A549 (cell line): ENCODE measurements around the gene HS6ST1. TPM values are rescaled to one million over a fixed set of nuclear protein-coding genes. Genes with fewer than 3 reads are reported as not detected.

Experiments used
- ATAC-seq, 2 experiments: fragments of 200-7000 bp in 1 of 2; fragments of >200 bp in 1 of 2; cut with Nextera tagmentation in 1 of 2; cut with Tn5 transposase in 1 of 2; 3 replicates each; pipeline versions ENCODE4 v1.8.0 to v1.9.1; 2018 to 2020; ENCODE audit warnings: mild to moderate bottlenecking in 1 of 2, moderate library complexity in 1 of 2
- CTCF ChIA-PET: fragments of 300-600 bp; sonication (Branson Sonifier 250); formaldehyde crosslinking; extraction: SDS; loops from one replicate; lab custom pipeline; 2021; ENCODE audit warnings: antibody characterized with exemption, inconsistent platforms; lab: Yijun Ruan, JAX
- POLR2A ChIA-PET: fragments of 350-600 bp; formaldehyde crosslinking; extraction: SDS; loops from one replicate; lab custom pipeline; 2021; ENCODE audit warnings: antibody characterized with exemption, inconsistent platforms; lab: Yijun Ruan, JAX
- DNase-seq, 2 experiments: peaks; one replicate each; pipeline versions ENCODE4 v3.0.0 to v3.0.0-alpha.2; 2011 to 2016; ENCODE audit warnings: low read depth in 1 of 2, low spot score in 1 of 2
- FAIRE-seq: peaks from 2 replicates; lab custom pipeline; 2011; peaks lifted over from hg19 to GRCh38; lab: Jason Lieb, UNC
- H3K27ac ChIP-seq, 2 experiments: fragments of >200 bp; sonication (Bioruptor Twin); formaldehyde crosslinking; 3 replicates each; pipeline ENCODE4 v1.5.1; 2016 to 2017
- H3K4me1 ChIP-seq: fragments of >200 bp; sonication (Bioruptor Twin); formaldehyde crosslinking; 3 replicates; pipeline ENCODE4 v1.6.1; 2016
- H3K4me2 ChIP-seq: fragments of >200 bp; sonication (Bioruptor Twin); formaldehyde crosslinking; 3 replicates; pipeline ENCODE4 v1.6.1; 2016
- H3K4me3 ChIP-seq: fragments of >200 bp; sonication (Bioruptor Twin); formaldehyde crosslinking; 3 replicates; pipeline ENCODE4 v1.5.1; 2016
- H3K9me3 ChIP-seq: fragments of >200 bp; sonication (Bioruptor Twin); formaldehyde crosslinking; 3 replicates; pipeline ENCODE4 v1.6.1; 2016
- BCL3 ChIP-seq: fragments of >200 bp; sonication (Bioruptor Twin); formaldehyde crosslinking; IDR thresholded peaks from 3 replicates; pipeline ENCODE4 v1.6.1; 2016
- BHLHE40 ChIP-seq: IDR thresholded peaks from 2 replicates; pipeline ENCODE4 v1.6.1; 2012; ENCODE audit warnings: low read depth, low read length, inconsistent platforms
- CBX2 ChIP-seq: fragments of 200-600 bp; sonication (generic); IDR thresholded peaks from 2 replicates; pipeline ENCODE4 v1.6.1; 2016; ENCODE audit warnings: low read depth, mild to moderate bottlenecking, borderline replicate concordance
- CEBPB ChIP-seq, 2 experiments: fragments of >200 bp in 1 of 2; sonication (Bioruptor Twin) in 1 of 2; formaldehyde crosslinking in 1 of 2; IDR thresholded peaks; 2 replicates each; pipeline ENCODE4 v1.6.1; 2012 to 2016
- CTCF ChIP-seq: fragments of >200 bp; sonication (Bioruptor Twin); formaldehyde crosslinking; IDR thresholded peaks from 3 replicates; pipeline ENCODE4 v1.5.1; 2016
- EHF ChIP-seq: fragments of 250-450 bp; sonication (Bioruptor Pico); IDR thresholded peaks from 2 replicates; pipeline ENCODE4 v1.5.0; 2020; ENCODE audit warnings: mild to moderate bottlenecking
- EP300 ChIP-seq, 2 experiments: fragments of >200 bp; sonication (Bioruptor Twin); formaldehyde crosslinking; IDR thresholded peaks; 2 replicates in 1 of 2; 3 replicates in 1 of 2; pipeline ENCODE4 v1.6.1; 2016 to 2017
- ESRRA ChIP-seq: fragments of 150-350 bp; IDR thresholded peaks from 2 replicates; pipeline ENCODE4 v1.6.1; 2014; ENCODE audit warnings: mild to moderate bottlenecking, low read length, borderline replicate concordance
- FOSB ChIP-seq: fragments of 250-450 bp; sonication (Bioruptor Pico); IDR thresholded peaks from 2 replicates; pipeline ENCODE4 v1.5.0; 2020; ENCODE audit warnings: mild to moderate bottlenecking, moderate library complexity
- FOXS1 ChIP-seq: fragments of 250-450 bp; sonication (Bioruptor Pico); IDR thresholded peaks from 2 replicates; pipeline ENCODE4 v1.5.0; 2020; ENCODE audit warnings: mild to moderate bottlenecking, moderate library complexity
- GATA3 ChIP-seq: IDR thresholded peaks from 2 replicates; pipeline ENCODE4 v1.6.1; 2012; ENCODE audit warnings: borderline replicate concordance
- HDAC2 ChIP-seq: fragments of 200-600 bp; sonication (generic); IDR thresholded peaks from 2 replicates; pipeline ENCODE4 v1.6.1; 2016
- HEYL ChIP-seq: fragments of 250-450 bp; sonication (Bioruptor Pico); IDR thresholded peaks from 2 replicates; pipeline ENCODE4 v1.8.0; 2021; ENCODE audit warnings: mild to moderate bottlenecking, moderate library complexity
- JUN ChIP-seq, 2 experiments: fragments of >200 bp; sonication (Bioruptor Twin); formaldehyde crosslinking; IDR thresholded peaks; 2 replicates in 1 of 2; 3 replicates in 1 of 2; pipeline ENCODE4 v1.6.1; 2016 to 2017
- KDM1A ChIP-seq: fragments of 200-600 bp; sonication (generic); IDR thresholded peaks from 2 replicates; pipeline ENCODE4 v1.6.1; 2016; ENCODE audit warnings: low read depth, mild to moderate bottlenecking
- MAFK ChIP-seq: fragments of 450-650 bp; IDR thresholded peaks from 2 replicates; pipeline ENCODE4 v1.6.1; 2014; ENCODE audit not compliant: partially characterized antibody
- MAZ ChIP-seq: fragments of 150-350 bp; IDR thresholded peaks from 2 replicates; pipeline ENCODE4 v1.6.1; 2014; ENCODE audit warnings: antibody characterized with exemption, low read depth, low read length, borderline replicate concordance
- MYC ChIP-seq: IDR thresholded peaks from 2 replicates; pipeline ENCODE4 v1.6.1; 2012; ENCODE audit warnings: mild to moderate bottlenecking, inconsistent platforms, low read length, improper control_type of control experiment, borderline replicate concordance
- NFE2L2 ChIP-seq: fragments of 150-350 bp; conservative IDR thresholded peaks from 2 replicates; pipeline ENCODE4 v1.6.1; 2014; ENCODE audit warnings: low read length
- NR3C1 ChIP-seq: fragments of >200 bp; sonication (Bioruptor Twin); formaldehyde crosslinking; IDR thresholded peaks from 3 replicates; pipeline ENCODE4 v1.6.1; 2017
- POLR2A ChIP-seq: IDR thresholded peaks from 2 replicates; pipeline ENCODE4 v1.6.1; 2012; ENCODE audit warnings: mild to moderate bottlenecking, low read length
- POLR2AphosphoS2 ChIP-seq: conservative IDR thresholded peaks from 2 replicates; pipeline ENCODE4 v1.6.1; 2012; ENCODE audit warnings: low read length, improper control_type of control experiment, inconsistent platforms
- RAD21 ChIP-seq, 2 experiments: fragments of >200 bp in 1 of 2; sonication (Bioruptor Twin) in 1 of 2; formaldehyde crosslinking in 1 of 2; IDR thresholded peaks in 1 of 2; conservative IDR thresholded peaks in 1 of 2; 2 replicates in 1 of 2; 3 replicates in 1 of 2; pipeline ENCODE4 v1.6.1; 2012 to 2018; ENCODE audit warnings: inconsistent platforms in 1 of 2
- USF2 ChIP-seq: fragments of 450-650 bp; IDR thresholded peaks from 2 replicates; pipeline ENCODE4 v1.6.1; 2014; ENCODE audit warnings: antibody characterized with exemption
- ZC3H11A ChIP-seq: fragments of 450-650 bp; IDR thresholded peaks from 2 replicates; pipeline ENCODE4 v1.6.1; 2014; ENCODE audit warnings: antibody characterized with exemption, mild to moderate bottlenecking
- ZFP36 ChIP-seq: fragments of 450-650 bp; IDR thresholded peaks from 2 replicates; pipeline ENCODE4 v1.6.1; 2014; ENCODE audit warnings: borderline replicate concordance; ENCODE audit not compliant: partially characterized antibody
- ZNF302 ChIP-seq: fragments of 250-450 bp; sonication (Bioruptor Pico); IDR thresholded peaks from 2 replicates; pipeline ENCODE4 v1.9.0; 2021; ENCODE audit warnings: inconsistent platforms, mild to moderate bottlenecking, moderate library complexity
- WGBS: methylation state at CpG from one replicate; pipeline ENCODE4 v1.1.6; 2017; ENCODE audit errors: missing lambda C conversion rate; 5-methylcytosine and 5-hydroxymethylcytosine counted together
- polyA plus RNA-seq, 4 experiments: library from polyadenylated mRNA; depleted of rRNA in 3 of 4; stranded (reverse); fragments of >200 nt; fragmentation: RNase III in 1 of 4; extraction: RNeasy Plus Mini Kit Qiagen cat#74134 plus additional on column Dnase treatment in 1 of 4; gene quantifications; 2 replicates in 3 of 4; 3 replicates in 1 of 4; pipeline ENCODE4 v1.2.3, GENCODE V29; 2011 to 2017
- TF ChIP-seq, protein P1 (sequence below): IDR thresholded peaks from 2 replicates; pipeline ENCODE4 v1.6.1; 2012

Gene HS6ST1
- polyA plus RNA-seq, 2 of the 4 experiments (the other 2 are of a cell fraction): 3.8 to 11.6 TPM

- ATAC-seq (0 out of 6 replicates have a peak, but pooled peaks of 1 of the 2 experiments have one; percentile 11), FAIRE-seq (no peak), DNase-seq (no peak)
- Histone ChIP-seq H3K4me3 (no peak overlapping the region), H3K9me3 (no peaks in the 10 kb centered on the region), H3K4me1 (peaks cover 9% of the 10 kb centered on the region; the same call in 2 of the 3 replicates), H3K4me2 (no peak overlapping the region), H3K27ac (no peak overlapping the region)
- POLR2A ChIA-PET: no interaction called here
- TF ChIP-seq JUN (IDR thresholded peaks at IDR 0.05) (no peak), CEBPB (IDR thresholded peaks at IDR 0.05) (no peak), HDAC2 (no peak), RAD21 (conservative IDR thresholded peaks at IDR 0.05 in 1 of 2, IDR thresholded peaks at IDR 0.05 in 1 of 2) (no peak), GATA3 (no peak), NR3C1 (no peak), ZNF302 (CRISPR knock-in tag) (no peak), FOSB (CRISPR knock-in tag) (no peak), POLR2A (no peak), EP300 (IDR thresholded peaks at IDR 0.05) (no peak), EHF (CRISPR knock-in tag) (no peak), USF2 (no peak), CTCF (no peak), BCL3 (no peak), POLR2AphosphoS2 (no peak), ZFP36 (no peak), MAFK (no peak), KDM1A (no peak), MAZ (no peak)
- TF ChIP-seq, protein P1, sequence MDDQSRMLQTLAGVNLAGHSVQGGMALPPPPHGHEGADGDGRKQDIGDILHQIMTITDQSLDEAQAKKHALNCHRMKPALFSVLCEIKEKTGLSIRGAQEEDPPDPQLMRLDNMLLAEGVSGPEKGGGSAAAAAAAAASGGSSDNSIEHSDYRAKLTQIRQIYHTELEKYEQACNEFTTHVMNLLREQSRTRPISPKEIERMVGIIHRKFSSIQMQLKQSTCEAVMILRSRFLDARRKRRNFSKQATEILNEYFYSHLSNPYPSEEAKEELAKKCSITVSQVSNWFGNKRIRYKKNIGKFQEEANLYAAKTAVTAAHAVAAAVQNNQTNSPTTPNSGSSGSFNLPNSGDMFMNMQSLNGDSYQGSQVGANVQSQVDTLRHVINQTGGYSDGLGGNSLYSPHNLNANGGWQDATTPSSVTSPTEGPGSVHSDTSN: no peak
- 49% methylated on average over 10 of the region's 10 CpGs for WGBS
- CTCF ChIA-PET: no interaction called here
Observed at GRCh38 chr2:128366713-128367511, 48.2 kb upstream of the HS6ST1 start.

- no peak overlapping the region for H3K27ac ChIP-seq
- 63% methylated on average over 12 of the region's 12 CpGs for WGBS
Observed at GRCh38 chr2:128365217-128365905, 46.7 kb upstream of the HS6ST1 start.

More at GRCh38 chr2:128365217-128365905, 46.7 kb upstream of the HS6ST1 start:
- ATAC-seq (no peak), FAIRE-seq (no peak), DNase-seq (no peak)
- H3K4me3 ChIP-seq: no peak overlapping the region
- H3K9me3 ChIP-seq: no peaks in the 10 kb centered on the region
- POLR2A ChIA-PET: no interaction called here
- peaks cover 9% of the 10 kb centered on the region; the same call in 2 of the 3 replicates for H3K4me1 ChIP-seq
- no peak for TF ChIP-seq NFE2L2
- TF ChIP-seq GATA3: no peak
- TF ChIP-seq CBX2: no peak
- TF ChIP-seq BHLHE40: no peak
- TF ChIP-seq FOXS1: no peak
- no peak for TF ChIP-seq HEYL (CRISPR knock-in tag)
- no peak for TF ChIP-seq ESRRA
- TF ChIP-seq MYC: no peak
- no peak for TF ChIP-seq ZC3H11A
- no peak overlapping the region for H3K4me2 ChIP-seq
- CTCF ChIA-PET: no interaction called here
